ENCODE measurements around the gene ADAM19.
"Not testable (repeated sequence)": the region's sequence is repeated elsewhere in the genome, so short reads cannot be mapped to it uniquely, and the experiment has no call there.

ADAM19 gene

GRCh38 chr5:157485340-157485739 lies 90.2 kb downstream of the ADAM19 start:
- DNase-seq (ENCODE audit: low spot score), result no peak

- DNase-seq (ENCODE audit: low spot score), result no peak
These were observed 90.8 kb downstream of the ADAM19 start for GRCh38 chr5:157484768-157485167.

GRCh38 chr5:157482702-157483101 lies 92.9 kb downstream of the ADAM19 start:
- DNase-seq (ENCODE audit: low spot score), result not testable (repeated sequence)

- DNase-seq (ENCODE audit: low spot score), result no peak
These were observed 93.9 kb downstream of the ADAM19 start for GRCh38 chr5:157481666-157482065.

GRCh38 chr5:157481265-157481664 lies 94.3 kb downstream of the ADAM19 start:
- DNase-seq (ENCODE audit: low spot score), result no peak

- DNase-seq (ENCODE audit: low spot score), result no peak
These were observed 95.7 kb downstream of the ADAM19 start for GRCh38 chr5:157479612-157480510.

- DNase-seq (ENCODE audit: low spot score), result no peak
These were observed 96.4 kb downstream of the ADAM19 start for GRCh38 chr5:157479166-157479565.

GRCh38 chr5:157478726-157479125 lies 96.8 kb downstream of the ADAM19 start:
- DNase-seq (ENCODE audit: low spot score), result no peak

- DNase-seq (ENCODE audit: low spot score), result no peak
These were observed 97.6 kb downstream of the ADAM19 start for GRCh38 chr5:157477814-157478494.

GRCh38 chr5:157476702-157477408 lies 98.7 kb downstream of the ADAM19 start:
- peak; percentile 86 for DNase-seq (ENCODE audit: low spot score)

- no peak for DNase-seq (ENCODE audit: low spot score)
These were observed 100.1 kb downstream of the ADAM19 start for GRCh38 chr5:157475432-157475831.

GRCh38 chr5:157473383-157474320 lies 101.9 kb downstream of the ADAM19 start:
- no peak for DNase-seq (ENCODE audit: low spot score)

GRCh38 chr5:157471709-157472108 lies 103.9 kb downstream of the ADAM19 start:
- DNase-seq (ENCODE audit: low spot score), result peak; percentile 22

- peak; percentile 80 for DNase-seq (ENCODE audit: low spot score)
These were observed 104.9 kb downstream of the ADAM19 start for GRCh38 chr5:157470631-157471030.

GRCh38 chr5:157469687-157470086 lies 105.9 kb downstream of the ADAM19 start:
- DNase-seq (ENCODE audit: low spot score), result no peak

- DNase-seq (ENCODE audit: low spot score), result no peak
These were observed 106.5 kb downstream of the ADAM19 start for GRCh38 chr5:157469073-157469472.

GRCh38 chr5:157468293-157468965 lies 107.1 kb downstream of the ADAM19 start:
- DNase-seq (ENCODE audit: low spot score), result no peak

GRCh38 chr5:157464519-157465171 lies 110.9 kb downstream of the ADAM19 start:
- no peak for DNase-seq (ENCODE audit: low spot score)

GRCh38 chr5:157463621-157464518 lies 111.7 kb downstream of the ADAM19 start:
- no peak for DNase-seq (ENCODE audit: low spot score)
